Tibial artery (tissue), 4 donors: ENCODE data around the gene PRC1.
"Not testable (repeated sequence)": the region's sequence is repeated elsewhere in the genome, so short reads cannot be mapped to it uniquely, and the experiment has no call there.

Experiments
- DNase-seq, 2 donors: peaks; one replicate each; pipeline ENCODE4 v3.0.0-alpha.2; 2019
- H3K27ac ChIP-seq, 2 donors: fragments of 200-600 bp; sonication (generic) in 1 of 2; 1 replicate in 1 of 2; 2 replicates in 1 of 2; pipeline ENCODE4 v1.5.1; 2018 to 2019; ENCODE audit warnings: mild to moderate bottlenecking in 1 of 2
- H3K27me3 ChIP-seq, 2 donors: fragments of 200-600 bp; sonication (generic) in 1 of 2; one replicate each; pipeline versions ENCODE4 v1.5.1 to v1.6.0; 2016 to 2019
- H3K36me3 ChIP-seq, 3 donors: fragments of 200-600 bp; sonication (generic) in 2 of 3; one replicate each; pipeline ENCODE4 v1.5.1; 2016 to 2019; ENCODE audit warnings: mild to moderate bottlenecking in 2 of 3
- H3K4me1 ChIP-seq, 4 donors: fragments of 200-600 bp; sonication (generic) in 2 of 4; 1 replicate in 3 of 4; 2 replicates in 1 of 4; pipeline ENCODE4 v1.5.1; 2016 to 2019
- H3K4me3 ChIP-seq, 2 donors: fragments of 200-600 bp; sonication (generic) in 1 of 2; 1 replicate in 1 of 2; 2 replicates in 1 of 2; pipeline ENCODE4 v1.5.1; 2018 to 2019; ENCODE audit warnings: mild to moderate bottlenecking in 2 of 2
- H3K9me3 ChIP-seq, 3 donors: fragments of 200-600 bp; sonication (generic) in 1 of 3; one replicate each; pipeline ENCODE4 v1.5.1; 2016 to 2019
- intact Hi-C: fragments of 100-400 bp; cut with DNase I; formaldehyde crosslinking; loops from one replicate; pipeline ENCODE4 v1.15.0; 2023; ENCODE audit warnings: low total_unique reads
- TF ChIP-seq, protein P1 (sequence below), 2 experiments: fragments of 200-600 bp in 1 of 2; fragments of 450-650 bp in 1 of 2; IDR thresholded peaks; one replicate each; pipeline ENCODE4 v1.5.1; 2017 to 2019; ENCODE audit warnings: antibody characterized with exemption in 2 of 2, mild to moderate bottlenecking in 1 of 2, moderate library complexity in 1 of 2

PRC1 gene

GRCh38 chr15:90924375-90924774 lies 70.0 kb downstream of the PRC1 start:
- Histone ChIP-seq H3K36me3 (peaks cover 18 to 23% (median 20%) of the 10 kb centered on the region in 3 donors), H3K27ac (no peak overlapping the region), H3K4me1 (peaks cover 0 to 4% (median 0%) of the 10 kb centered on the region in 4 donors), H3K4me3 (no peak overlapping the region), H3K27me3 (no peaks in the 10 kb centered on the region), H3K9me3 (no peaks in the 10 kb centered on the region)
- DNase-seq = no peak
- intact Hi-C loops = no loop called here
- TF ChIP-seq, protein P1, sequence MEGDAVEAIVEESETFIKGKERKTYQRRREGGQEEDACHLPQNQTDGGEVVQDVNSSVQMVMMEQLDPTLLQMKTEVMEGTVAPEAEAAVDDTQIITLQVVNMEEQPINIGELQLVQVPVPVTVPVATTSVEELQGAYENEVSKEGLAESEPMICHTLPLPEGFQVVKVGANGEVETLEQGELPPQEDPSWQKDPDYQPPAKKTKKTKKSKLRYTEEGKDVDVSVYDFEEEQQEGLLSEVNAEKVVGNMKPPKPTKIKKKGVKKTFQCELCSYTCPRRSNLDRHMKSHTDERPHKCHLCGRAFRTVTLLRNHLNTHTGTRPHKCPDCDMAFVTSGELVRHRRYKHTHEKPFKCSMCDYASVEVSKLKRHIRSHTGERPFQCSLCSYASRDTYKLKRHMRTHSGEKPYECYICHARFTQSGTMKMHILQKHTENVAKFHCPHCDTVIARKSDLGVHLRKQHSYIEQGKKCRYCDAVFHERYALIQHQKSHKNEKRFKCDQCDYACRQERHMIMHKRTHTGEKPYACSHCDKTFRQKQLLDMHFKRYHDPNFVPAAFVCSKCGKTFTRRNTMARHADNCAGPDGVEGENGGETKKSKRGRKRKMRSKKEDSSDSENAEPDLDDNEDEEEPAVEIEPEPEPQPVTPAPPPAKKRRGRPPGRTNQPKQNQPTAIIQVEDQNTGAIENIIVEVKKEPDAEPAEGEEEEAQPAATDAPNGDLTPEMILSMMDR (IDR thresholded peaks at IDR 0.05) = no peak

- H3K4me3 ChIP-seq, H3K27me3 ChIP-seq, H3K9me3 ChIP-seq, DNase-seq, intact Hi-C loops, H3K4me1 ChIP-seq, H3K27ac ChIP-seq: not testable (repeated sequence)
- H3K36me3 ChIP-seq = peaks cover 33 to 39% (median 35%) of the 10 kb centered on the region in 3 donors
These were observed 71.5 kb downstream of the PRC1 start for GRCh38 chr15:90922712-90923322.

DNA sequence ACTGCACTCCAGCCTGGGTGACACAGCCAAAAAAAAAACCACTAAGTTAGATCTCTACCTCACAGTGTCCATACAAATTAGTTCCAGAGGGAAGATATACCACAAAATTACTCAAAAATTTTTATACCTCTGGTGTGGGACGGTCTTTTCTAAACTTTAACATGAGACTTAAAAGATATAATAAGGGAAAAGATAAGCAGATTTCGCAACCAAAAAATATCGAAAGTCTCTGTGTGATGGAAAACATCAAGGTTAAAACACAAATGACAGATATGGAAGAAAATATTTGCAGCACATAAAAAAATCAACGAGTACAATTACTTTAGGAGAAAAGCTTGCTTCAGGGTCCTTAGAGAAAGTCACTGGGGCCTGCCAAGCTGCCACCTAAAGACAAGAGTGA lies 72.4 kb downstream of the PRC1 start:
- no peaks in the 10 kb centered on the region for H3K27me3 ChIP-seq
- H3K36me3 ChIP-seq = peaks cover 43 to 48% (median 45%) of the 10 kb centered on the region in 3 donors
- no peak overlapping the region for H3K4me3 ChIP-seq
- H3K9me3 ChIP-seq = no peaks in the 10 kb centered on the region
- intact Hi-C loops = no loop called here
- H3K27ac ChIP-seq = no peak overlapping the region
- DNase-seq = no peak
- no peaks in the 10 kb centered on the region for H3K4me1 ChIP-seq
- TF ChIP-seq, protein P1 (IDR thresholded peaks at IDR 0.05) = no peak

- no peak overlapping the region for H3K4me3 ChIP-seq
- peaks cover 72 to 79% (median 75%) of the 10 kb centered on the region in 3 donors for H3K36me3 ChIP-seq
- no peak for DNase-seq
- no peaks in the 10 kb centered on the region for H3K4me1 ChIP-seq
- no peaks in the 10 kb centered on the region for H3K27me3 ChIP-seq
- no peak overlapping the region for H3K27ac ChIP-seq
- intact Hi-C loops = no loop called here
- no peaks in the 10 kb centered on the region for H3K9me3 ChIP-seq
- TF ChIP-seq, protein P1 (IDR thresholded peaks at IDR 0.05) = no peak
These were observed 75.5 kb downstream of the PRC1 start for GRCh38 chr15:90918835-90919234.

GRCh38 chr15:90918034-90918788 lies 76.1 kb downstream of the PRC1 start:
- H3K4me1 ChIP-seq = no peaks in the 10 kb centered on the region
- no peak for DNase-seq
- no peaks in the 10 kb centered on the region for H3K9me3 ChIP-seq
- H3K27me3 ChIP-seq = no peaks in the 10 kb centered on the region
- TF ChIP-seq, protein P1 (IDR thresholded peaks at IDR 0.05) = no peak
- intact Hi-C loops = no loop called here
- H3K27ac ChIP-seq = no peak overlapping the region
- peaks cover 78 to 85% (median 81%) of the 10 kb centered on the region in 3 donors for H3K36me3 ChIP-seq
- no peak overlapping the region for H3K4me3 ChIP-seq

GRCh38 chr15:90917569-90917968 lies 76.8 kb downstream of the PRC1 start:
- no peak overlapping the region for H3K27ac ChIP-seq
- no peaks in the 10 kb centered on the region for H3K4me1 ChIP-seq
- H3K36me3 ChIP-seq = peaks cover 84 to 91% (median 88%) of the 10 kb centered on the region in 3 donors

More at GRCh38 chr15:90917569-90917968, 76.8 kb downstream of the PRC1 start:
- no peaks in the 10 kb centered on the region for H3K9me3 ChIP-seq
- TF ChIP-seq, protein P1 (IDR thresholded peaks at IDR 0.05) = no peak
- no peaks in the 10 kb centered on the region for H3K27me3 ChIP-seq
- no peak overlapping the region for H3K4me3 ChIP-seq
- DNase-seq = no peak
- intact Hi-C loops = no loop called here
